Right cardiac atrium (tissue), 5 donors: ENCODE measurements around the gene SERPINB1. TPM values are rescaled to one million over a fixed set of nuclear protein-coding genes. Genes with fewer than 3 reads are reported as not detected.
"Not testable (repeated sequence)": the region's sequence is repeated elsewhere in the genome, so short reads cannot be mapped to it uniquely, and the experiment has no call there.

Experiments used
- ATAC-seq, 2 donors: fragments of 200-7000 bp; cut with Tn5 transposase; one replicate each; pipeline versions ENCODE4 v1.8.0 to v1.9.1; 2020; ENCODE audit warnings: moderate library complexity in 2 of 2, mild to moderate bottlenecking in 1 of 2
- DNase-seq, 3 donors: peaks; one replicate each; pipeline ENCODE4 v3.0.0-alpha.2; 2020
- H3K27ac ChIP-seq: one replicate; pipeline ENCODE4 v1.5.1; 2013; ENCODE audit warnings: mild to moderate bottlenecking, low read length, control low read depth, moderate library complexity
- H3K27me3 ChIP-seq: one replicate; pipeline ENCODE4 v1.6.1; 2013; ENCODE audit not compliant: control insufficient read depth, insufficient read depth
- H3K4me1 ChIP-seq: one replicate; pipeline ENCODE4 v1.6.1; 2013; ENCODE audit warnings: low read length; ENCODE audit not compliant: control insufficient read depth, insufficient read depth
- H3K4me3 ChIP-seq: one replicate; pipeline ENCODE4 v1.5.1; 2013; ENCODE audit warnings: low read length, control low read depth
- H3K9me3 ChIP-seq: one replicate; pipeline ENCODE4 v1.6.1; 2013; ENCODE audit warnings: low read length; ENCODE audit not compliant: control insufficient read depth
- WGBS: extraction: QIAGEN DNeasy Blood & Tissue Kit; methylation state at CpG from one replicate; pipeline ENCODE4 v1.1.7; 2013; 5-methylcytosine and 5-hydroxymethylcytosine counted together
- intact Hi-C, 4 donors: fragments of 100-400 bp; cut with DNase I; formaldehyde crosslinking; loops; one replicate each; pipeline versions ENCODE4 v1.11.0 to v1.14.0; 2022 to 2023
- polyA plus RNA-seq: library from polyadenylated mRNA; stranded (reverse); fragments of 200-250 nt; gene quantifications from one replicate; pipeline ENCODE4 v1.2.3, GENCODE V29; 2013
- total RNA-seq, 4 donors: library from RNA; stranded (reverse); fragmentation: NEBNext Ultra II Directional; extraction: Animal tissue kit (Norgen Biotek cat#: 25700); gene quantifications; one replicate each; pipeline ENCODE4 v1.2.1, GENCODE V29; 2021
- donor health status: healthy with polysubstance abuse.
- donor health status: DM: no; HTN: yes; CAD: no.
- donor health status: DM: no; HTN: no; CAD: no.
- donor health status: DM: no; HTN: yes; CAD: no; lungs with severe emphysema.
- donor health status: DM: yes; HTN: yes; CAD: no.

SERPINB1 gene
- total and polyA plus RNA-seq, 5 donors: 23.6 to 42.1 (median 28.9) TPM

- 86% methylated on average over 7 of the region's 7 CpGs for WGBS
- intact Hi-C loops: no loop called here
- H3K4me1 ChIP-seq: no peaks in the 10 kb centered on the region
- no peak overlapping the region for H3K4me3 ChIP-seq
- H3K27ac ChIP-seq: no peak overlapping the region
- no peak for ATAC-seq
- no peaks in the 10 kb centered on the region for H3K27me3 ChIP-seq
- no peaks in the 10 kb centered on the region for H3K9me3 ChIP-seq
- no peak for DNase-seq
Measured at GRCh38 chr6:2865270-2865669, 23.6 kb upstream of the SERPINB1 start.

GRCh38 chr6:2863901-2864300 is 22.2 kb upstream of the SERPINB1 start:
- Histone ChIP-seq H3K4me1 (no peaks in the 10 kb centered on the region), H3K27me3 (no peaks in the 10 kb centered on the region), H3K27ac (no peak overlapping the region), H3K9me3 (no peaks in the 10 kb centered on the region), H3K4me3 (no peak overlapping the region)
- ATAC-seq: no peak
- intact Hi-C loops: no loop called here
- DNase-seq: no peak
- 88% methylated on average over 2 of the region's 2 CpGs for WGBS

GRCh38 chr6:2862712-2863181 is 21.1 kb upstream of the SERPINB1 start:
- no peaks in the 10 kb centered on the region for H3K27me3 ChIP-seq
- H3K4me1 ChIP-seq: peaks cover 2% of the 10 kb centered on the region

GRCh38 chr6:2861822-2862164 is 20.1 kb upstream of the SERPINB1 start:
- Histone ChIP-seq H3K4me1 (peaks cover 9% of the 10 kb centered on the region), H3K27me3 (no peaks in the 10 kb centered on the region), H3K4me3 (no peak overlapping the region), H3K27ac (no peak overlapping the region), H3K9me3 (no peaks in the 10 kb centered on the region)
- intact Hi-C loops: no loop called here
- ATAC-seq (no peak), DNase-seq (no peak)
- 95% methylated on average over 1 of the region's 1 CpG for WGBS

More at GRCh38 chr6:2862712-2863181, 21.1 kb upstream of the SERPINB1 start:
- Histone ChIP-seq H3K27ac (no peak overlapping the region), H3K9me3 (no peaks in the 10 kb centered on the region), H3K4me3 (no peak overlapping the region)
- intact Hi-C loops: no loop called here
- no peak for ATAC-seq
- WGBS: 84% methylated on average over 3 of the region's 3 CpGs
- no peak for DNase-seq

GRCh38 chr6:2861060-2861821 is 19.6 kb upstream of the SERPINB1 start:
- H3K4me1 ChIP-seq: peaks cover 9% of the 10 kb centered on the region
- H3K27me3 ChIP-seq: no peaks in the 10 kb centered on the region
- no peak for ATAC-seq
- 86% methylated on average over 11 of the region's 12 CpGs for WGBS
- intact Hi-C loops: no loop called here
- no peak overlapping the region for H3K27ac ChIP-seq
- no peak overlapping the region for H3K4me3 ChIP-seq
- H3K9me3 ChIP-seq: no peaks in the 10 kb centered on the region
- DNase-seq: no peak

- H3K27ac ChIP-seq, intact Hi-C loops, H3K27me3 ChIP-seq, H3K4me1 ChIP-seq, H3K4me3 ChIP-seq, DNase-seq, ATAC-seq, H3K9me3 ChIP-seq: not testable (repeated sequence)
- 91% methylated on average over 2 of the region's 2 CpGs for WGBS
Measured at GRCh38 chr6:2860706-2861059, 19.0 kb upstream of the SERPINB1 start.

GRCh38 chr6:2859798-2860705 is 18.4 kb upstream of the SERPINB1 start:
- WGBS: 97% methylated on average over 41 of the region's 42 CpGs

GRCh38 chr6:2859185-2859700 is 17.6 kb upstream of the SERPINB1 start:
- no peaks in the 10 kb centered on the region for H3K27me3 ChIP-seq
- 78% methylated on average over 4 of the region's 4 CpGs for WGBS
- no peaks in the 10 kb centered on the region for H3K9me3 ChIP-seq
- no peak overlapping the region for H3K4me3 ChIP-seq
- H3K4me1 ChIP-seq: peaks cover 13% of the 10 kb centered on the region
- no peak for DNase-seq
- H3K27ac ChIP-seq: peak overlapping the region; percentile 8
- ATAC-seq: no peak
- intact Hi-C loops: loop anchor here in 2 of 4 donors (5.0 to 10.0 kb wide), 4 partner anchors 46 to 196 kb away; partner anchors contain the start of gene SERPINB9 (in 1 of the 2)

More at GRCh38 chr6:2859798-2860705, 18.4 kb upstream of the SERPINB1 start:
- H3K9me3 ChIP-seq, ATAC-seq, H3K27ac ChIP-seq, H3K4me1 ChIP-seq, DNase-seq, H3K4me3 ChIP-seq, H3K27me3 ChIP-seq: not testable (repeated sequence)
- intact Hi-C loops: loop anchor here in 2 of 4 donors (5.0 to 10.0 kb wide), 4 partner anchors 45 to 195 kb away; partner anchors contain the start of gene SERPINB9 (in 1 of the 2)

GRCh38 chr6:2857580-2858337 is 16.1 kb upstream of the SERPINB1 start:
- intact Hi-C loops: loop anchor here in 2 of 4 donors (5.0 to 10.0 kb wide), 4 partner anchors 47 to 197 kb away; partner anchors contain the start of gene SERPINB9 (in 1 of the 2)
- DNase-seq: peak; percentile 73 to 87 (median 86)
- H3K27ac ChIP-seq: peak overlapping the region; percentile 68
- H3K9me3 ChIP-seq: no peaks in the 10 kb centered on the region
- H3K4me3 ChIP-seq: no peak overlapping the region
- WGBS: 15% methylated on average over 18 of the region's 18 CpGs
- no peaks in the 10 kb centered on the region for H3K27me3 ChIP-seq
- H3K4me1 ChIP-seq: peaks cover 13% of the 10 kb centered on the region
- peak; percentile 75 to 84 for ATAC-seq

GRCh38 chr6:2857185-2857579 is 15.5 kb upstream of the SERPINB1 start:
- H3K4me3 ChIP-seq: no peak overlapping the region
- peaks cover 13% of the 10 kb centered on the region for H3K4me1 ChIP-seq
- no peaks in the 10 kb centered on the region for H3K27me3 ChIP-seq
- WGBS: 64% methylated on average over 7 of the region's 7 CpGs
- H3K9me3 ChIP-seq: no peaks in the 10 kb centered on the region
- peak overlapping the region; percentile 73 for H3K27ac ChIP-seq
- ATAC-seq: no peak
- no peak for DNase-seq
- intact Hi-C loops: loop anchor here in 2 of 4 donors (5.0 to 10.0 kb wide), 4 partner anchors 48 to 198 kb away; partner anchors contain the start of gene SERPINB9 (in 1 of the 2)
